Prostate gland (tissue), 1 donor: Measurements from ENCODE around the gene RMND5B.
A peak's percentile ranks its signal among the peaks of the same experiment; 100 is the strongest.

Experiments used
- POLR2A ChIP-seq: fragments of 450-650 bp; IDR thresholded peaks from one replicate; pipeline ENCODE4 v1.6.1; 2016; ENCODE audit warnings: antibody characterized with exemption, mild to moderate bottlenecking
- POLR2AphosphoS5 ChIP-seq: sonication (generic); formaldehyde crosslinking; IDR thresholded peaks from one replicate; pipeline ENCODE4 v1.6.1; 2017; ENCODE audit warnings: antibody characterized with exemption

- TF ChIP-seq POLR2AphosphoS5 (peak; percentile 87), POLR2A (no peak)
Observed at GRCh38 chr5:178192244-178192643, 61.4 kb downstream of the RMND5B start.
